ENCODE results near the gene STARD5. TPM values are rescaled to one million over a fixed set of nuclear protein-coding genes. Genes with fewer than 3 reads are reported as not detected.

The STARD5 gene
- total RNA-seq, 1 experiment from 2014 or later = 2.3 TPM

GRCh38 chr15:81284256-81285031 lies 39.5 kb downstream of the STARD5 start:
- peaks cover 6% of the 10 kb centered on the region for H3K27me3 Mint-ChIP-seq (ENCODE audit: low read depth)
- H4K20me1 ChIP-seq (ENCODE audit: control insufficient read depth, insufficient read depth, insufficient read length) = no peaks in the 10 kb centered on the region
- no peak for DNase-seq
- H3K23me2 ChIP-seq (ENCODE audit: insufficient read length, low read depth, low read length, poor library complexity, severe bottlenecking) = no peaks in the 10 kb centered on the region
- no peak overlapping the region for H3K27ac Mint-ChIP-seq
- H3K4ac ChIP-seq (ENCODE audit: low read depth, low read length) = no peak overlapping the region
- no peaks in the 10 kb centered on the region for H3K79me2 ChIP-seq (ENCODE audit: insufficient read depth, low read length)
- no peak overlapping the region for H2BK12ac ChIP-seq (ENCODE audit: insufficient read length, low read depth, low read length)
- no peak overlapping the region for H3K18ac ChIP-seq (ENCODE audit: insufficient read length, low read depth, low read length)
- WGBS (ENCODE audit: extremely low coverage, insufficient read length, low lambda C conversion rate) = no CpG with 5 or more reads among the region's 5 CpGs
- no peak overlapping the region for H2BK15ac ChIP-seq (ENCODE audit: low read depth, low read length)
- no peak overlapping the region for H3K56ac ChIP-seq (ENCODE audit: insufficient read length, low read depth, low read length)
- H4K5ac ChIP-seq (ENCODE audit: insufficient read length, low read depth, low read length) = no peak overlapping the region
- no peak overlapping the region for H3K14ac ChIP-seq (ENCODE audit: insufficient read depth, low read length)
- no peak overlapping the region for H3K27ac ChIP-seq (ENCODE audit: insufficient read length, low read depth, low read length)
- H3K4me1 Mint-ChIP-seq = 0 out of 4 replicates have a peak, but pooled peaks cover 0 to 2% of the 10 kb centered on the region in 2 experiments
- no peak overlapping the region for H2AK5ac ChIP-seq (ENCODE audit: insufficient read length, low read length)
- H2BK120ac ChIP-seq (ENCODE audit: low read depth, low read length, poor library complexity, severe bottlenecking) = no peak overlapping the region
- no peak overlapping the region for H3K23ac ChIP-seq (ENCODE audit: insufficient read length, low read depth, low read length)
- no peak overlapping the region for H2BK5ac ChIP-seq (ENCODE audit: insufficient read length, low read length)
- TF ChIP-seq CTCF (conservative IDR thresholded peaks at IDR 0.05) = no peak
- H4K91ac ChIP-seq (ENCODE audit: insufficient read length, low read depth, low read length) = no peak overlapping the region
- no peak overlapping the region for H3K4me3 Mint-ChIP-seq
- H3K4me2 ChIP-seq (ENCODE audit: insufficient read depth, insufficient read length, low read length) = no peak overlapping the region
- no peak overlapping the region for H3K9ac ChIP-seq (ENCODE audit: extremely low read depth, insufficient read length, low read length)
- H3K27me3 ChIP-seq (ENCODE audit: insufficient read depth, low read length) = no peaks in the 10 kb centered on the region
- H3K9me3 Mint-ChIP-seq = no peaks in the 10 kb centered on the region
- no peak overlapping the region for H3T11ph ChIP-seq (ENCODE audit: low read length)
- H3K9me3 ChIP-seq (ENCODE audit: control insufficient read depth, low read depth, low read length) = no peaks in the 10 kb centered on the region
- H3K79me1 ChIP-seq (ENCODE audit: insufficient read depth, low read depth, low read length, poor library complexity, severe bottlenecking) = no peaks in the 10 kb centered on the region
- no peaks in the 10 kb centered on the region for H3K4me1 ChIP-seq (ENCODE audit: insufficient read depth, low read length)
- no peak overlapping the region for H2BK20ac ChIP-seq (ENCODE audit: low read depth, low read length, poor library complexity, severe bottlenecking)
- H2AFZ ChIP-seq (ENCODE audit: low read length) = no peak overlapping the region
- H4K8ac ChIP-seq (replicated peaks; ENCODE audit: insufficient read length, low read depth, low read length) = no peak overlapping the region
- no peaks in the 10 kb centered on the region for H3K36me3 Mint-ChIP-seq (ENCODE audit: insufficient read depth in 1 of 3, low read depth in 3 of 3)
